A673 (cell line): ENCODE data around the gene RELL2.

Source experiments
- EZH2 ChIP-seq: fragments of 200-600 bp; sonication (generic); IDR thresholded peaks from 2 replicates; pipeline ENCODE4 v1.6.1; 2017; ENCODE audit warnings: borderline replicate concordance, low read depth, mild to moderate bottlenecking, mixed read lengths, antibody characterized with exemption, low read length; ENCODE audit not compliant: poor library complexity, severe bottlenecking
- TF ChIP-seq, protein P1 (sequence below): fragments of 300-800, 200-600 bp; sonication (generic); conservative IDR thresholded peaks from 2 replicates; pipeline ENCODE4 v1.5.1; 2017; ENCODE audit warnings: low read depth, mild to moderate bottlenecking, antibody characterized with exemption, low read length, moderate library complexity, mixed read lengths

- no peak for TF ChIP-seq EZH2
- TF ChIP-seq, protein P1, sequence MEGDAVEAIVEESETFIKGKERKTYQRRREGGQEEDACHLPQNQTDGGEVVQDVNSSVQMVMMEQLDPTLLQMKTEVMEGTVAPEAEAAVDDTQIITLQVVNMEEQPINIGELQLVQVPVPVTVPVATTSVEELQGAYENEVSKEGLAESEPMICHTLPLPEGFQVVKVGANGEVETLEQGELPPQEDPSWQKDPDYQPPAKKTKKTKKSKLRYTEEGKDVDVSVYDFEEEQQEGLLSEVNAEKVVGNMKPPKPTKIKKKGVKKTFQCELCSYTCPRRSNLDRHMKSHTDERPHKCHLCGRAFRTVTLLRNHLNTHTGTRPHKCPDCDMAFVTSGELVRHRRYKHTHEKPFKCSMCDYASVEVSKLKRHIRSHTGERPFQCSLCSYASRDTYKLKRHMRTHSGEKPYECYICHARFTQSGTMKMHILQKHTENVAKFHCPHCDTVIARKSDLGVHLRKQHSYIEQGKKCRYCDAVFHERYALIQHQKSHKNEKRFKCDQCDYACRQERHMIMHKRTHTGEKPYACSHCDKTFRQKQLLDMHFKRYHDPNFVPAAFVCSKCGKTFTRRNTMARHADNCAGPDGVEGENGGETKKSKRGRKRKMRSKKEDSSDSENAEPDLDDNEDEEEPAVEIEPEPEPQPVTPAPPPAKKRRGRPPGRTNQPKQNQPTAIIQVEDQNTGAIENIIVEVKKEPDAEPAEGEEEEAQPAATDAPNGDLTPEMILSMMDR = no peak
These were observed 39.0 kb upstream of the RELL2 start for GRCh38 chr5:141597814-141598213.
